Measurements from ENCODE around the gene ICAM3.

ICAM3 gene

DNA sequence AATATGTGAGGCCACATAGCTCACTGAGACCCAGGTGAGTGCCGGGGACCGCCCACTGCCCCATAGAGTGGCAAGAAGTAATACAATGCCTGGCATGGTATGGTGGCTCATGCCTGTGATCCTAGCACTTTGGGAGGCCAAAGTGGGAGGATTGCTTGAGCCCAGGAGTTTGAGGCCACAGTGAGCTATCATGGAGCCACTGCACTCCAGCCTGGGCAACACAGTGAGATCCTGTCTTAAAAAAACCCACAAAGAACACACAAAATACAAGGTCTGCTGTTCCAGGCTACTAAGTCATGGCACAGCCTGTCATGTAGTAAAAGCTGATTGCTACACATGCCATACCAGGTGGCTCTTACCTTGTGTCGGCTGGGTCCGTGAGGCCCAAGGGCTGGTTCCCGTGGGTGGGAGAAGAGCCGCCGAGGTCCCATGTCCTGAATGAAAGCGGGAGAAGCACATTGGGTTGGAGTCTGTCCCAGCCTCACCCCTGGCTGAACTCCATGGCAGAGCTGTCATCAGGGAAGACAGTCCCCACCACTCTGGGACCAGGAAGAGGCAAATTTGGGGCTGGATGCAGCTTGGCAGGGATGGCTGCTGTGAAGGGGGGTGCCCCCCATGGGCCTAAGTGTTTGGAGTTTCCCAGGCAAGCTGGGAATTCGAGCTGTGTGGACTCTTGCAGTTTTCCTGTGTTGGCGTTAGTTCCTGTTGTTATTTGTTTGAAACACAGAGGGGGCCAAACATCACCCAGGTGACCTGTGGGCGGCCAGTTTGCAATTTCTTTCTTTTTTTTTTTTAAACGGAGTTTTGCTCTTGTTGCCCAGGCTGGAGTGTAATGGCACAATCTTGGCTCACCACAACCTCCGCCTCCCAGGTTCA, 20.4 kb downstream of the ICAM3 start:
- DNase-seq = no peak

DNA sequence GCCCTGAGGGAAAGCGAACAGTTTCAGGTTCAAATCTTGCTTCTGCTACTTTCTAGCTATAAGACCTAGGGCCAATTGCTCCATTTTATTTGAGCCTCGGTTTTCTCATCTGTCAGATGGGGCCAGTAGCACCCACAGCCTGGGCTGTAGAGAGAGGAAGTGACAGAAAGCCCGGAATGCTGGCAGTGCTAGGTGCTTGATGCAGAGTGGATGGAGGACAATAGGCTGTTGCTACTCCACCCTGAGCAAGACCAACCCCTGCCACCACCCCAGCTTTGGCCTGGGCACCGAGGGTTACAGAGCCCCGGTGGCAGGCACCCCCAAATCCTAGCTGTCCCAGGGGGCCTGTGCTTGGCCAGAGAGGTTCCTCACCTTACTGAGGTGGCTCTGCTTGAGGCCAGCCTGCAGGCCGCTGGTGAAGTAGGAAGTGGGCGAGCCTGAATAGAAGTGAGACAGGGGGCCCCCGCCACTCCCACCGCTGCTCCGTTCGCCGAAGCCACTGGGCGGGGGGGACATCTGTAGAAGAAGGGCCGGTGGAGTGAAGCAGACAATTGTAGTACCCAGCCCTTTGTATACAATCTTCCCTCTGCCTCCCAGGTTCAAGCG, 21.5 kb downstream of the ICAM3 start:
- no peak for DNase-seq

DNA sequence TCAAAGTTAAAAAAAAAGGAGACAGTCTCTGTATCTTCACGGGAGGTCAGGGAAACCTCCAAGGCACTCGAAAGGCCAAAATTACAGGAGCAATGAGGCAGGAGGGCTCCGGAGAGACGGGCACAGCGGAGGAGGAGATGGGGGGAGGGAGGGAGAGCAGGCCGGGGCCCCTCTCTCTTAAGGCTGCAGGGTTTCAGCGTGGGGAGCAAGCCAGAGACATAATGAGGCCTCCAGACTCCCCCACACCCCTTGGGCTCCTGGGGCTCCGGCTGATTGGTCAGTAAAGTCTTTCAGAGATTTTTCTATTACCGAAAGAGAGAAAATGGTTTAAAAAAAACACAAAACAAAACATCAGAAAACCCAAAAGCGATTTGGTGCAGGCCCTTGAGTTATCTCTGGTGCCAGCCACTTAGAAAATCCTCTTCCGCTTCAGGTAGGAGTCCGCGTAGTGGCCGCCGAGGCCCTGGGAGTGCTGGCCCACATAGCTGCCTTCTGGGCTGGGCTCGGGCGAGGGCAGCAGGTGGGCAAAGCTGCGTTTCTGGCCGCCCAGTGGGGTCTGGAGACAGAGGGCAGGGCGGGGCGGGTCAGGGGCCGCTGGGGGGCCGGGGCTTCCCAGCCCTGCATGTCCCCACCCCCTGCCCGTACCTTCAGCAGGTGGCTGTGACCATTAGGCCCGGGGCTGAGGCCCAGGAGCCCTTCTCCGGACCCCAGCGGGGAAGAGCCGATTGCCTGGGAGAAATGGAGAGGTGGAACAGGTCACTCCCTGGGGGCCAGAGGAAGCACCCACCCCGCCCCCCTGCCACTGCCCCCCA, 22.2 kb downstream of the ICAM3 start:
- DNase-seq = no peak

DNA sequence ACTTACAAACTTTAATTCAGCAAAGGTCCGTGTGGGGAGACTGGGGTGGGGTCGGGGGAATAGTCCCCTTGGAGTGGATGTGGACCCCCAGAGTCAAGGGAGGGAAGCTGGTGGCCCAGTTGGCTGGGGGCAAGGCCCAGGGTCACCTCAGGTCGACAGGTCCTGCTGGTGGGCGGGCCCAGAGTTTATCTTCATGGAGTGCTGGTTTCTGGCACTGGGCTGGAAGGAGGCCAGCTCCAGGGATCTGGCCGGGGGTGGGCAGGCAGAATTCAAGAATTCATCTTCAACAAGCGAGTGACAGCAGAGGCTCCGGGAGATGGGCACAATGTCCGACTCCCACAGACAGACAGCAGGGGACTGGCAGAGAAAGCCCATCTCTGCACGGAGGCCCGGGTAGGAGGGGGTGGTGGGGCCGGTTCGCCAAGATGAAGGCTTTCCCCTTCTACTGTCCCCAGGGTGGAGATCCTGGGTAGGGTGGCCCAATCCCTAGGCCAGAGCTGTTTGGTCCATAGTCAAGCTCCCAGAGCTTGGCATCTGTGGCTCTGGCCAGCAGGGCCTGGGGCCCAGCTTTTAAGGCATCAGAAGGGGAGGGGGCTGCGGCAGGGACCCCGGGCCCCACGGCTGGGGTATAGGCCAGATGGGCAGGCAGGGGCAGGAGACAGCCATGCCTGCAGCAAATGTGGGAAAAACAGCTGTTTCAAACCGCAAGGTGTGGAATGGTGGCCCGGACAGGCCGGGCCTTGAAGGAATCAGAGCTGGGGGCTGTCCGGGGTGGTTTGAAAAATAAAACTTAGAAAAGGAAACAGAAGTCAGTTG, 23.0 kb downstream of the ICAM3 start:
- no peak for DNase-seq

DNA sequence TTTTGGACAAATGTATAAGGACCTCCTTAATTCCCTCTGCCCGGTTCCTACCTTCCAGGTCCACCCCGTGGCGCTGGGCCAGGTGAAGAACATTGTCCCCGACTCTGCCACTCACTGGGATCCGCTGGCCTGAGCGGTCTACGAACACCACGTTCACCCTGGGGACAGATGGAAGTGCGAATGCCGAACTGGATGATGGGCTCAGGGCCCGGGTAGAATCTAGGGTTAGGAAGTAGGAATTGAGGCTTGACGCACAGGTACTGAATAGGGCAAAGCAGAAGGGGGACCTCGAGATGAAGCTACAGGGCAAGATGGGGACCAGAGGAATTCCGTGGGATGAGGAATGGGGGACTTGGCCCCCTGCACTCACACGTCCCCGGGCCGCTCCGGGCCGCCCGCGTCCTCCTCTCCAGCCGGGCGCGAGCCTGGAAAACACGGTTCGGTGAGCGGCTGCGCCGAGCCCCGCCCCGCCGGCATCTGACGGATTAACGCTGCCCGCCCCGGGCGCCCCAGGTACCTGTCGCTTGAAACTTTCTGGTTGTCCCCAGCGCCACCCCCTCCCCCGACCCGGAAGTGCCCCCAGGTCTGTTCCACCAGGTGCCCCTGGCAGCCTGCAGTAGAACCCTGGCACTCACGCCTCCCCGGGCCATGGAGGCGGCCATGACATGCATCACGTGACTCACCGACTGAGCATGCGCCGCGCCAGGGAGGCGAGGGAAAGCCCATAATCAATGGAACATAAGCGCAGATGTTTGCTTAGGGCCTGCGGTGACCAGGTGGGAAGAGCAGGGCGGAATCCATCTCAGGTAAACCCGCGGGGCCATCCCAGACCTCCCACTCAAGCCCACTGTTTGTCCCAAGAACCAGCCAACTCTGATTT, 23.8 kb downstream of the ICAM3 start, which contains the start of gene FDX2:
TSS of gene FDX2 (minus strand) at position 681 of the 880 bp plus-strand sequence. CDS start at position 662, 19 bp downstream.
- peak; percentile 87 to 93 for DNase-seq

DNA sequence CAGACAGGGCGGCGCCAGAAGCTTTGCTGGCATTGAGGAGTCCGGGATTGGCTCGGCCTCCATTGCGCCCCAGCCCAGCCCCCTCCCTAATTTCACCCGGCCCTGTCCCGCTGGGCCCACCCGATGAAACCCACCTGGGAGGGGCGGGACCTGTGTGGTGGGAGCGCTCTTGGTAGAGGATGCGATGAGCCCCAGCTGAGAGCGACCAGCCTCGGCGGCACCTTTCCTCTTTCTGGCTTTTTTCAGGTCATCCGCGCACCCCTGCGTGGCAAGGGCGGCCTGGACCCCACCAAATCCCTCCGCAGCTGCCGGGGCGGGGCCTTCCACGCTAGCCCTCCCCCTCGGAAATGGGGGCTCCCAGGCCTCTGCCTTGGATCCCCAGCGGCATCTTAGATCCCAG, 30.0 kb downstream of the ICAM3 start, which contains the start of gene ZGLP1:
TSS of gene ZGLP1 (minus strand) at position 393 of the 400 bp plus-strand sequence.
- no peak for DNase-seq

DNA sequence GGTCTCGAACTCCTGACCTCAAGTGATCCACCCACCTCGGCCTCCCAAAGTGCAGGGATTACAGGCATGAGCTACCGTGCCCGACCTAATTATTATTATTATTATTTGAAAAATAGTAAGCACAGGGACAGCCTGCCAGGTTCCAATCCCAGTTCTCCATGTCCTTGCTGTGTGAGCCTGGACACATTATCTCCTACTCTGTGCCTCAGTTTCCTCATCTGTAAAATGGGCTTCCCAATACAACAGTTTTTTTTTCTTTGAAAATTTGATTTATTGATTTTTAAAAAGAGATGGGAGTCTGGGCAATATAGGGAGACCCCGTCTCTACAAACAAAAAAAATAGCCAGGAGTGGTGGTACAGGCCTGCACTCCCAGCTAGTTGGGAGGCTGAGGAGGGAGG, 33.1 kb downstream of the ICAM3 start:
- DNase-seq = no peak

DNA sequence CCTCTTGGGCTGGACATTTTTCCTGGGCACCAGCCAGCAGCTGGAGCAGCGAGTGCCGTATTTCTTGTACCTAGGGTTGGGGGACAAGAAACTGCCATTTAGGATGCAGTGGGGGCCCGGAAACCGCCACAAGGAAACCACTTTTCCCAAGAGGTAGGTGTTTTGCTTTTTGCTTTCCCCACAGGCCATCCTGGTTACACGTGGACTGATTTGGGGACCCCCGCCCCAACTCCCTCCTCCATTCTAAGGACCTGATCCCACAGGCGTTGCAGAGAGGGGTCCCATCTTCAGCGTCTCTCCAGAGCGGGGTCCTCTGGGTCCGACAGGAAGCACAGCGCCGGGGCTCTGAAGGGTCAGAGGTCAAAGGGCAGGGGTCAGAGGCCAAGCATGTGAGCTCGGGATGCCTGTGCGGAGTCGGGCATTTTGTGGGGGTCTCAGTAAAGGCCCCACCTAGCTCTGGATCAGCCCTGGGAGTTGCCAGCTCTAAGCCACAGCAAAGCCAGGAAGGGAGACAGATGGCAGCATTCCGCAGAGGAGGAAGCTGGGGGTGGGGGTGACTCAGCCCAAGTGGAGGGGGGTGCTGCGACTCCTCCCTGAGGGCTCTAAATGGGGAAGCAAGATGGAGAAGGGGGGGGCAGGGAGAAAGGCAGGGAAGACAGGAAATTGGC, 34.2 kb downstream of the ICAM3 start:
- no peak for DNase-seq

DNA sequence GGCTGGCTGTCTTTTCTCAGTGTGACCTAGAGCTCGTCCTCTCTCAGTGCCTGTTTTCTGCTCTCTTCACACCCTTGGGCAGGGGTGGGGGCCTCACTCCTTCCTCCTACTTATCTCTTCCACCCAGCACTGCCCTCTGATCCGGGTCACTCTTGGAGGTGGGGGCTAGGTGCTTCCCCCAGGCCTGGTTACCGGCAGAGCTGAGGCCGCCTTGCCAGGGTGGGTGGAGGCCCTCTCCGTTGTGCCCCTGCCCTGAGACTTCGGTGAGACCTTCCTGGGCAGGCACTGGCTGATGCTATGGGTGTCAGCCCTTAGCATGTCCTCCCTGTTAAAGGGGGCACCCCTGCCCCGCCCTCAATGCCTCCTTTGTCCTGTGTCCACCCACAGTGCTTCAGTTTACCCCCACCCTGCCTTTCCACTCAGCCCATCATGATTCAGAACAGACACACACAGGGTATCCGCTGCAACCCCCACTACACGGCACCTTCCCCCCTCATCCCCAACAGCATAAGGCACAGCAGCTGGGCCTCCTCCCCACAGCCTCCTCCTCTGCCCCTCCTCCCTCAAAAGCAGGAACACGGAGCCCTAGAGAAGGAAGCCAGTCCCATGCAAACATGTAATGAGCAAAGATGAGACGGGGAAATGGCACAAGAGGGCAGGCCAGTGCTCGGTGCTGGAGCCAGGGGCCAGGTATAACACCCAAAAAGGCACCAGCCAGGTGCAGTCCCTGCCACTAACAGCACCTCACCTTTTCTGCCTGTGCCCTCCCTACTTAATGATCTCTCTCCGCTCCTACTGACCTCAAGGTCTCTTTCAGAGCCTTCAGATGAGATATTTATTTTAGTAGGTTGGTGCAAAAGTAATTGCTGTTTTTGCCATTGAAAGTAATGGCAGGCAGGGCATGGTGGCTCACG, 39.6 kb downstream of the ICAM3 start:
- no peak for DNase-seq

DNA sequence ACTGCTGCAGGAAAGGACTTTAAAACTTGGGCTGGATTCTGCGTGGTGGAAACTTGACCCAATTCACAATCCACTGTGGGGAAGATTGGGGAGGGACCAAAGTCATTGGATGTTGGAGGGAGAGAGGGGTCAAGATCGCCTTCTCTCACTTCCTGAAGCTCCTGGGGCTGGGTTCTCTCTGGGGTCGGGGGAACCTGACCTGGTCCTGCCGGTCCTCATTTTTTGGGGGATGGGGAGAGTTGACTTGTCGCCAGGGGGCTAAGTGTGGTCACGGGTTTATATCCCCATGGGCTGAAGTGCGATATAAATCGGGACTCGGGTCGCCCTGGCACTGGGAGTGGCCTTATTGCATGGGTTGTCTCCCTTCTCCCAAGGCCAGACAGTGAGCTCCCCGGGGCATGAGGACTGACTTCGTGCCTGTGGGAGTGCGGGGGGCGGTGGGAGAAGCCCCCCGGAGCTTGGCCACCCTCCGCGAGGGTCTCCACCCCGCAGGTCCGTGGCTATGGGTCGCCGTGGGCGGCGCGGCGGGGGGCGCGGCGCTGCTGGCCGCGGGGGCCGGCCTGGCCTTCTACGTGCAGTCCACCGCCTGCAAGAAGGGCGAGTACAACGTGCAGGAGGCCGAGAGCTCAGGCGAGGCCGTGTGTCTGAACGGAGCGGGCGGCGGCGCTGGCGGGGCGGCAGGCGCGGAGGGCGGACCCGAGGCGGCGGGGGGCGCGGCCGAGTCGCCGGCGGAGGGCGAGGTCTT, 43.4 kb downstream of the ICAM3 start:
- no peak for DNase-seq

DNA sequence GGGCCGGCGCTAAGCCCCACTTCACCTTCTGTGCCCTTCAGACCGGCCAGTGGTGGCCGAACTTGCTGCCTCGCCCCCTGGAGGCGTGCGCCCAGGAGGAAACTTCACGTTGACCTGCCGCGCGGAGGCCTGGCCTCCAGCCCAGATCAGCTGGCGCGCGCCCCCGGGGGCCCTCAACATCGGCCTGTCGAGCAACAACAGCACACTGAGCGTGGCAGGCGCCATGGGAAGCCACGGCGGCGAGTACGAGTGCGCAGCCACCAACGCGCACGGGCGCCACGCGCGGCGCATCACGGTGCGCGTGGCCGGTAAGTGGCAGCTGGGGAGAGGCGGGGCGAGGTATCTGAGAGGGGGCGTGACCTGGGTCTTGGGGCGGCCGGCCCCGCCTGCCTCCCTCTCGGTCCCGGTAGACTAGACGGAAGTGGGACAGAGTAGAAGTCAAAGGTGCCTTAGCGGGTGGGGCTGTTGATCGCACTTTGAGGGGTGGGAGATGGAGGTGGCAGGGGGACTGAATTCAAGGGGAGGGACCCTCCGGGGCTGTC, 44.0 kb downstream of the ICAM3 start:
- peak; percentile 79 to 86 for DNase-seq

DNA sequence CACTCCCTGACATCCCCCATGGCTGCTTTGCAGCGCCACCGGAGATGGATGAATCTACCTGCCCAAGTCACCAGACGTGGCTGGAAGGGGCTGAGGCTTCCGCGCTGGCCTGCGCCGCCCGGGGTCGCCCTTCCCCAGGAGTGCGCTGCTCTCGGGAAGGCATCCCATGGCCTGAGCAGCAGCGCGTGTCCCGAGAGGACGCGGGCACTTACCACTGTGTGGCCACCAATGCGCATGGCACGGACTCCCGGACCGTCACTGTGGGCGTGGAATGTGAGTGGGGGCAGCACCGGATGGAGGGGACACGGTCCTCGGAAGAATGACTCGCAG, 45.1 kb downstream of the ICAM3 start:
- no peak for DNase-seq

DNA sequence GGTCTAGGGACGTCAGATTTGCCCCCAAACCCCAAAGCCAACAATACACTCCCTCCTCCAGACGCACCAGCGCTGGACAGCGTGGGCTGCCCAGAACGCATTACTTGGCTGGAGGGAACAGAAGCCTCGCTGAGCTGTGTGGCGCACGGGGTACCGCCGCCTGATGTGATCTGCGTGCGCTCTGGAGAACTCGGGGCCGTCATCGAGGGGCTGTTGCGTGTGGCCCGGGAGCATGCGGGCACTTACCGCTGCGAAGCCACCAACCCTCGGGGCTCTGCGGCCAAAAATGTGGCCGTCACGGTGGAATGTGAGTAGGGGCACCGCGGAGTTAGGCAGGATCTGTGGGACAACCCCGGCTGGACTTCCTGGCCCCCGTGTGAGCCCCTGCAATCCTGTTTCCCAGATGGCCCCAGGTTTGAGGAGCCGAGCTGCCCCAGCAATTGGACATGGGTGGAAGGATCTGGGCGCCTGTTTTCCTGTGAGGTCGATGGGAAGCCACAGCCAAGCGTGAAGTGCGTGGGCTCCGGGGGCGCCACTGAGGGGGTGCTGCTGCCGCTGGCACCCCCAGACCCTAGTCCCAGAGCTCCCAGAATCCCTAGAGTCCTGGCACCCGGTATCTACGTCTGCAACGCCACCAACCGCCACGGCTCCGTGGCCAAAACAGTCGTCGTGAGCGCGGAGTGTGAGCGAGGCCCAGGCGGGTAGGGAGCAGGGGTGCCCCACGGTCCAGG, 45.6 kb downstream of the ICAM3 start:
- DNase-seq = no peak

DNA sequence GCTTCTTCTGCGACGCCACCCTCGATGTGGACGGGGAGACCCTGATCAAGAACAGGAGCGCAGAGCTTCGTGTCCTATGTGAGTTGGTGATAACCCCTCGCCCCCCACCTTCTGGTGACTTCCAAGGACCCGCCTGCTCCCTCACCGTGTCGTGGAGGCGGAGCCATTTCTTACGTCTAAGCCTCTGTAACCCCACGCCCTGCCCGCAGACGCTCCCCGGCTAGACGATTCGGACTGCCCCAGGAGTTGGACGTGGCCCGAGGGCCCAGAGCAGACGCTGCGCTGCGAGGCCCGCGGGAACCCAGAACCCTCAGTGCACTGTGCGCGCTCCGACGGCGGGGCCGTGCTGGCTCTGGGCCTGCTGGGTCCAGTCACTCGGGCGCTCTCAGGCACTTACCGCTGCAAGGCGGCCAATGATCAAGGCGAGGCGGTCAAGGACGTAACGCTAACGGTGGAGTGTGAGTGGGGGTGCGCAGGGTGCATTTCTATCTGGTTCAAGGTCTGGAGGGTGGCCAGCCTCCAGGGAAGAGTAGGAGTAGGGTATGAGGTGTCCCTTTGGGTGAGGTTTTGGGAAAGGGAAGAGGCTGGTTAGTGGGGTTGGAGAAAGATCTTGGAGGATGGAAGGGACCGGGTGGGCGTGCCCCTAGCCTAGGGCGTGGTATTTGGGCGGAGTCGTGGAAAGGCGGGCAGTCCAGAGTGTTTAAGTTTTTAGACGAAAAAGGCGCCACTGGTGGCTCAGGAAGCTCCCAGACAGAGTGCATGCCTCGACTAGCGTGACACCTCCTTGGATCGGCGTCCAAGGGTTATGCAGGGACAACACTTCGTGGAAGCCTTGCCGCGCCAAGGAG, 46.4 kb downstream of the ICAM3 start:
- peak; percentile 22 to 23 for DNase-seq

DNA sequence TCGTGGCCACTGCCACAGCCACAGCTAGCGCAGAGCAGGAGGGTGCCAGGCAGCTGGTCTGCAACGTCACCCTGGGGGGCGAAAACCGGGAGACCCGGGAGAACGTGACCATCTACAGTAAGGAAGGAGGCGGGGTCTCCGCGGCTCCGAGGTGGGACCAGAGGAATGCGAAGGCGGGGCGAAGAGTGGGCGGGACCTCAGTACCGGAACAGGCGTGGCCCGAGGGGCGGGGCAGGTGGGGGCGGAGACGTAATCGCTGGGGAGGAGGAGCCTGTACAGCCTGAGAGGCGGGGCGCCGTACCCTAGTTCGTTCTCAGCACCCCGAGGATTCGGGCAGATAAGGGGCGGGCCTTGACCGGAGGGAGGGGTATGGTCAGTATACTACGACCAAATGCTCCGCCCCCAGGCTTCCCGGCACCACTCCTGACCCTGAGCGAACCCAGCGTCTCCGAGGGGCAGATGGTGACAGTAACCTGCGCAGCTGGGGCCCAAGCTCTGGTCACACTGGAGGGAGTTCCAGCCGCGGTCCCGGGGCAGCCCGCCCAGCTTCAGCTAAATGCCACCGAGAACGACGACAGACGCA, 47.1 kb downstream of the ICAM3 start:
- DNase-seq = peak; percentile 76 to 78

DNA sequence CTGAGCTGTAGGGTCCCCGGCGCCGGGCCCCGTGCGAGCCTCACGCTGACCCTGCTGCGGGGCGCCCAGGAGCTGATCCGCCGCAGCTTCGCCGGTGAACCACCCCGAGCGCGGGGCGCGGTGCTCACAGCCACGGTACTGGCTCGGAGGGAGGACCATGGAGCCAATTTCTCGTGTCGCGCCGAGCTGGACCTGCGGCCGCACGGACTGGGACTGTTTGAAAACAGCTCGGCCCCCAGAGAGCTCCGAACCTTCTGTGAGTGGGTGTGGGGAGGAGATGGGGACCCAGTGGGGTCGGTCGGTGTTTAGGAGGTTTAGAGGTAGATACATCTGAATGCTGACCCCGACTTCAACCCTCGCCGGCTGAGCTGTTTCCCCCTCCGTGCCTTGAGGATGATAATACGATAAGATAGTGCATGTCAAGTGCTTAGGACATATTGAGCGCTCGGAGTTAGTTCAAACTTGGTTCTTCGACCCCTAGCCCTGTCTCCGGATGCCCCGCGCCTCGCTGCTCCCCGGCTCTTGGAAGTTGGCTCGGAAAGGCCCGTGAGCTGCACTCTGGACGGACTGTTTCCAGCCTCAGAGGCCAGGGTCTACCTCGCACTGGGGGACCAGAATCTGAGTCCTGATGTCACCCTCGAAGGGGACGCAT, 47.7 kb downstream of the ICAM3 start:
- peak in 1 of 2 donors; percentile 33 for DNase-seq
